Measurements from ENCODE around the gene MAGI1. TPM values are rescaled to one million over a fixed set of nuclear protein-coding genes. Genes with fewer than 3 reads are reported as not detected.

MAGI1 gene
- total RNA-seq, 1 experiment from 2014 or later = 58.2 TPM

- no peak for DNase-seq (ENCODE audit: low spot score)
- no peaks in the 10 kb centered on the region for H3K36me3 Mint-ChIP-seq
- TF ChIP-seq TEAD1 (CRISPR knock-in tag; IDR thresholded peaks at IDR 0.05) = no peak
- TF ChIP-seq ATF3 (CRISPR knock-in tag; conservative IDR thresholded peaks at IDR 0.05) = no peak
- no peak for TF ChIP-seq NFE2L1 (CRISPR knock-in tag; IDR thresholded peaks at IDR 0.05)
- TF ChIP-seq PRDM15 (CRISPR knock-in tag; IDR thresholded peaks at IDR 0.05) = no peak
- TF ChIP-seq ZSCAN18 (CRISPR knock-in tag; IDR thresholded peaks at IDR 0.05) = no peak
- no peak for TF ChIP-seq ZNF232 (CRISPR knock-in tag; IDR thresholded peaks at IDR 0.05)
- no peak for TF ChIP-seq NR3C1 (CRISPR knock-in tag; conservative IDR thresholded peaks at IDR 0.05; ENCODE audit: low read depth)
- TF ChIP-seq ZBTB43 (CRISPR knock-in tag; IDR thresholded peaks at IDR 0.05) = no peak
- TF ChIP-seq CTCF (IDR thresholded peaks at IDR 0.05) = no peak
- TF ChIP-seq AR (CRISPR knock-in tag; IDR thresholded peaks at IDR 0.05) = no peak
- no peaks in the 10 kb centered on the region for H3K27me3 Mint-ChIP-seq (ENCODE audit: low read depth)
- H3K4me1 Mint-ChIP-seq = peaks cover 35% of the 10 kb centered on the region
- H3K4me3 Mint-ChIP-seq = no peak overlapping the region; the same call in 1 of the 2 replicates
- no peak for ATAC-seq
- peak overlapping the region; percentile 71 for H3K27ac Mint-ChIP-seq
- POLR2A ChIA-PET = no interaction called here
- CTCF ChIA-PET = no interaction called here
- no peaks in the 10 kb centered on the region for H3K9me3 Mint-ChIP-seq
These were observed 137.5 kb downstream of the MAGI1 start for GRCh38 chr3:65901226-65901625.

GRCh38 chr3:65899226-65899625 lies 139.5 kb downstream of the MAGI1 start:
- TF ChIP-seq ELF4 (CRISPR knock-in tag; IDR thresholded peaks at IDR 0.05; ENCODE audit: low read depth) (no peak), AR (CRISPR knock-in tag; IDR thresholded peaks at IDR 0.05) (no peak), NFE2L1 (CRISPR knock-in tag; IDR thresholded peaks at IDR 0.05) (no peak), CREB1 (CRISPR knock-in tag; IDR thresholded peaks at IDR 0.05) (no peak), TEAD1 (CRISPR knock-in tag; IDR thresholded peaks at IDR 0.05) (no peak), ZNF317 (CRISPR knock-in tag; IDR thresholded peaks at IDR 0.05; ENCODE audit: borderline replicate concordance, low read depth) (no peak), NR2C2 (CRISPR knock-in tag; IDR thresholded peaks at IDR 0.05) (no peak), NFATC4 (CRISPR knock-in tag; IDR thresholded peaks at IDR 0.05) (no peak)
- Mint-ChIP-seq H3K4me1 (peaks cover 50% of the 10 kb centered on the region), H3K4me3 (no peak overlapping the region), H3K9me3 (no peaks in the 10 kb centered on the region), H3K27ac (no peak overlapping the region; the same call in 1 of the 2 replicates), H3K36me3 (no peaks in the 10 kb centered on the region), H3K27me3 (ENCODE audit: low read depth) (no peaks in the 10 kb centered on the region)
- ChIA-PET POLR2A (no interaction called here), CTCF (no interaction called here)
- DNase-seq (ENCODE audit: low spot score) (no peak), ATAC-seq (no peak)

Measured in WTC11 (cell line).